ENCODE results near the gene LRRN2. TPM values are rescaled to one million over a fixed set of nuclear protein-coding genes. Genes with fewer than 3 reads are reported as not detected.

The LRRN2 gene
- total and polyA plus RNA-seq, 2 experiments from 2014 or later = 3.7 to 4.9 TPM

GRCh38 chr1:204624631-204625216 is 60.8 kb downstream of the LRRN2 start:
- Histone ChIP-seq H3K9me3 (ENCODE audit: low read depth) (no peaks in the 10 kb centered on the region), H3K27ac (peak overlapping the region; percentile 74), H3K36me3 (no peaks in the 10 kb centered on the region), H3K27me3 (no peaks in the 10 kb centered on the region), H3K4me3 (no peak overlapping the region), H3K4me1 (ENCODE audit: low read depth) (peaks cover 34% of the 10 kb centered on the region)
- TF ChIP-seq, protein P1, sequence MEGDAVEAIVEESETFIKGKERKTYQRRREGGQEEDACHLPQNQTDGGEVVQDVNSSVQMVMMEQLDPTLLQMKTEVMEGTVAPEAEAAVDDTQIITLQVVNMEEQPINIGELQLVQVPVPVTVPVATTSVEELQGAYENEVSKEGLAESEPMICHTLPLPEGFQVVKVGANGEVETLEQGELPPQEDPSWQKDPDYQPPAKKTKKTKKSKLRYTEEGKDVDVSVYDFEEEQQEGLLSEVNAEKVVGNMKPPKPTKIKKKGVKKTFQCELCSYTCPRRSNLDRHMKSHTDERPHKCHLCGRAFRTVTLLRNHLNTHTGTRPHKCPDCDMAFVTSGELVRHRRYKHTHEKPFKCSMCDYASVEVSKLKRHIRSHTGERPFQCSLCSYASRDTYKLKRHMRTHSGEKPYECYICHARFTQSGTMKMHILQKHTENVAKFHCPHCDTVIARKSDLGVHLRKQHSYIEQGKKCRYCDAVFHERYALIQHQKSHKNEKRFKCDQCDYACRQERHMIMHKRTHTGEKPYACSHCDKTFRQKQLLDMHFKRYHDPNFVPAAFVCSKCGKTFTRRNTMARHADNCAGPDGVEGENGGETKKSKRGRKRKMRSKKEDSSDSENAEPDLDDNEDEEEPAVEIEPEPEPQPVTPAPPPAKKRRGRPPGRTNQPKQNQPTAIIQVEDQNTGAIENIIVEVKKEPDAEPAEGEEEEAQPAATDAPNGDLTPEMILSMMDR (IDR thresholded peaks at IDR 0.05; ENCODE audit: low read depth, low read length) = no peak
- DNase-seq (ENCODE audit: low read depth in 1 of 2, low spot score in 1 of 2) = peak in 1 of 2 donors; percentile 72

DNA sequence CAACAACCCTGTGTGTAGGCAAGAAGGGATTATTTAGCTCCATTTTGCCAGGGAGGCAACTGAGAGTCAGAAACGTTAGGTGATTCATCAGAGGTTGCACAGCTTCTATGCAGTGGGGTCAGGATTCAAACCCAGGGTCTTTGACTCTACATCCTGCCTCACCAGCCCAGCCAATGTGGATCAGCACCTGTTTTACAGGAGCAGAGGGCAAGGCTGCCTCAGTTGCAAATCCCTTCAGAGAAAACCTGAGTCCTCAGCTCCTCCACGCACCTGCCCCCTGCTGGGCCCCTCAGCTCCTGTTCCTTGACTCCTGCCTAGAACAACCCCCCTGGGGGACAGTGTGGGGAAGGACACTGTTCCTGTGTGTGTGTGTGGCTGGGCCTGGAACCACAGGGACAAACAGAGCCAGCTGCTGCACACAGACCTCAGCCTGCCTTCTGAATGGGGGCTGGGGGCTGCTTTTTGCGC is 61.6 kb downstream of the LRRN2 start:
- TF ChIP-seq, protein P1 (IDR thresholded peaks at IDR 0.05; ENCODE audit: low read depth, low read length) = no peak
- H3K4me1 ChIP-seq (ENCODE audit: low read depth) = peaks cover 34% of the 10 kb centered on the region
- peak in 1 of 2 donors; percentile 32 for DNase-seq (ENCODE audit: low read depth in 1 of 2, low spot score in 1 of 2)
- no peaks in the 10 kb centered on the region for H3K27me3 ChIP-seq
- H3K27ac ChIP-seq = peak overlapping the region; percentile 74
- H3K9me3 ChIP-seq (ENCODE audit: low read depth) = no peaks in the 10 kb centered on the region
- no peak overlapping the region for H3K4me3 ChIP-seq
- no peaks in the 10 kb centered on the region for H3K36me3 ChIP-seq

DNA sequence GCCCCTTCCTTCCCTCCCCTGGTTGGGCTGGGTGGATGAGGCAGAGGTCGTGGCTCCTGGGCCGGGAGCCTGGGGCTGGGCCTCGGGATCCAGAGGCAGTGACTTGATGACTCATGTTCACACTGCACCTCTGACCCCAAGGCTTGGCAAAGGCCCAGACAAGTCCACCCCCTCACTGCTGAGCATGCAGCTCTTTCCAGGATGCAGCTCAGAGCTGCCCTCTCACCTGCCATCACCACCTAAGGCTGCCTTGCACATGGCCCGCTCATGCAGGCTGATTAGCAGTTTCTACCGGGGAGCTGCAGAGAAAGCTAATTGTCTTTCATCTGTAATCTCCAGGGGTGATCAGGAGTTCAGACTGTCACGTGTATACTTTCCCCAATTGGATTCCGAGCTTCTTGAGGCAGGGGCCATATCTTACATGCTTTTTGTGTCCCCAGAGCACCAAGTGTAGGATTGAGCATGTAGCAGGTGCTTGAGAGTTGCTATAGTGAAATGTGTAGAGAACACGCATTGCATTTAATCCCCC is 62.1 kb downstream of the LRRN2 start:
- Histone ChIP-seq H3K36me3 (no peaks in the 10 kb centered on the region), H3K4me1 (ENCODE audit: low read depth) (peaks cover 34% of the 10 kb centered on the region), H3K9me3 (ENCODE audit: low read depth) (no peaks in the 10 kb centered on the region), H3K4me3 (no peak overlapping the region), H3K27me3 (no peaks in the 10 kb centered on the region), H3K27ac (peak overlapping the region; percentile 74)
- DNase-seq (ENCODE audit: low read depth in 1 of 2, low spot score in 1 of 2) = peak; percentile 53 to 57
- TF ChIP-seq, protein P1 (IDR thresholded peaks at IDR 0.05; ENCODE audit: low read depth, low read length) = no peak

GRCh38 chr1:204621996-204622395 is 63.5 kb downstream of the LRRN2 start:
- no peaks in the 10 kb centered on the region for H3K27me3 ChIP-seq
- no peak overlapping the region for H3K27ac ChIP-seq
- no peak overlapping the region for H3K4me3 ChIP-seq
- H3K9me3 ChIP-seq (ENCODE audit: low read depth) = no peaks in the 10 kb centered on the region
- peaks cover 34% of the 10 kb centered on the region for H3K4me1 ChIP-seq (ENCODE audit: low read depth)
- TF ChIP-seq, protein P1 (IDR thresholded peaks at IDR 0.05; ENCODE audit: low read depth, low read length) = no peak
- no peaks in the 10 kb centered on the region for H3K36me3 ChIP-seq
- no peak for DNase-seq (ENCODE audit: low read depth in 1 of 2, low spot score in 1 of 2)

DNA sequence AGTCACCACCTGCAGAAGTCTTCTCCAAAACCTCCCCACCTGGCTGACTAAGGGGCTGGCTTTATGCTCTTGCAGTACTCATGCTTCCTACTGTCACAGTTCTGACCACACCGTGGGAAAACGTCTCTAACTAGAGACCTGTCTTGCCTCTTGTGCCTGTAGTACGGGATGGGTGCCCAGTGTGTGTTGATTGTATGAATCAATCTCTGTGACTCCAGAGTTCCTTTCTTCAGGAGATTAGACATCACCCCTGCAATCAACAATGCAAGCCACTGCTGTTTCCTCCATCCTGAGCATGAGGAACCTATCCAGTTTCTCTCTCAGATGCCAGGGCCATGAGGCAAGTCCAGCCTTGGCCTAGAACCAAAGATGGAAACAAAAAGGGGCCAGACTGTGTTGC is 64.1 kb downstream of the LRRN2 start:
- H3K4me1 ChIP-seq (ENCODE audit: low read depth) = peaks cover 34% of the 10 kb centered on the region
- H3K36me3 ChIP-seq = no peaks in the 10 kb centered on the region
- H3K27me3 ChIP-seq = no peaks in the 10 kb centered on the region
- TF ChIP-seq, protein P1 (IDR thresholded peaks at IDR 0.05; ENCODE audit: low read depth, low read length) = no peak
- H3K4me3 ChIP-seq = no peak overlapping the region
- no peak overlapping the region for H3K27ac ChIP-seq
- H3K9me3 ChIP-seq (ENCODE audit: low read depth) = no peaks in the 10 kb centered on the region
- no peak for DNase-seq (ENCODE audit: low read depth in 1 of 2, low spot score in 1 of 2)

Data from cardiac muscle cell (in vitro differentiated cells and primary cell).